H9 (cell line): ENCODE measurements around the gene WLS. TPM values are rescaled to one million over a fixed set of nuclear protein-coding genes. Genes with fewer than 3 reads are reported as not detected.

Source experiments
- DNase-seq: peaks from one replicate; pipeline ENCODE4 v3.0.0-alpha.2; 2017
- H2AFZ ChIP-seq: one replicate; pipeline ENCODE4 v1.6.1; 2013; ENCODE audit warnings: mild to moderate bottlenecking, low read length, control low read depth, moderate library complexity
- H2AK5ac ChIP-seq: 2 replicates; pipeline ENCODE4 v1.6.1; 2013; ENCODE audit warnings: low read length, control low read depth, mixed read lengths; ENCODE audit not compliant: insufficient read length
- H2BK120ac ChIP-seq: one replicate; pipeline ENCODE4 v1.6.1; 2013; ENCODE audit warnings: low read depth, mild to moderate bottlenecking, low read length, control low read depth, inconsistent platforms; ENCODE audit not compliant: poor library complexity, severe bottlenecking
- H2BK12ac ChIP-seq: 2 replicates; pipeline ENCODE4 v1.6.1; 2013; ENCODE audit warnings: low read length, control low read depth, mixed read lengths, low read depth; ENCODE audit not compliant: insufficient read length
- H2BK15ac ChIP-seq: 2 replicates; pipeline ENCODE4 v1.6.1; 2013; ENCODE audit warnings: low read depth, low read length, control low read depth
- H2BK20ac ChIP-seq: one replicate; pipeline ENCODE4 v1.6.1; 2013; ENCODE audit warnings: low read depth, mild to moderate bottlenecking, low read length, control low read depth, inconsistent platforms; ENCODE audit not compliant: poor library complexity, severe bottlenecking
- H2BK5ac ChIP-seq: 2 replicates; pipeline ENCODE4 v1.6.1; 2013; ENCODE audit warnings: low read length, control low read depth, mixed read lengths; ENCODE audit not compliant: insufficient read length
- H3K14ac ChIP-seq: 2 replicates; pipeline ENCODE4 v1.6.1; 2013; ENCODE audit warnings: low read length, control low read depth; ENCODE audit not compliant: insufficient read depth
- H3K18ac ChIP-seq: 2 replicates; pipeline ENCODE4 v1.6.1; 2013; ENCODE audit warnings: low read depth, mild to moderate bottlenecking, mixed read lengths, low read length, control low read depth; ENCODE audit not compliant: insufficient read length
- H3K23ac ChIP-seq: 2 replicates; pipeline ENCODE4 v1.6.1; 2013; ENCODE audit warnings: low read length, control low read depth, mixed read lengths, low read depth; ENCODE audit not compliant: insufficient read length
- H3K23me2 ChIP-seq: 2 replicates; pipeline ENCODE4 v1.6.1; 2013; ENCODE audit warnings: low read depth, mild to moderate bottlenecking, mixed read lengths, low read length, control low read depth; ENCODE audit not compliant: insufficient read length, poor library complexity, severe bottlenecking
- H3K27ac ChIP-seq: 2 replicates; pipeline ENCODE4 v1.5.1; 2013; ENCODE audit warnings: low read length, control low read depth, mixed read lengths, low read depth; ENCODE audit not compliant: insufficient read length
- H3K27me3 ChIP-seq: 2 replicates; pipeline ENCODE4 v1.6.1; 2013; ENCODE audit warnings: low read length, control low read depth, inconsistent platforms; ENCODE audit not compliant: insufficient read depth
- H3K4ac ChIP-seq: 2 replicates; pipeline ENCODE4 v1.6.1; 2013; ENCODE audit warnings: low read depth, mild to moderate bottlenecking, control low read depth, inconsistent platforms, low read length, moderate library complexity
- H3K4me1 ChIP-seq: 2 replicates; pipeline ENCODE4 v1.6.1; 2013; ENCODE audit warnings: low read length, control low read depth, inconsistent platforms; ENCODE audit not compliant: insufficient read depth
- H3K4me2 ChIP-seq: 2 replicates; pipeline ENCODE4 v1.6.1; 2013; ENCODE audit warnings: low read length, control low read depth, mixed read lengths; ENCODE audit not compliant: insufficient read length, insufficient read depth
- H3K56ac ChIP-seq: 2 replicates; pipeline ENCODE4 v1.6.1; 2013; ENCODE audit warnings: low read depth, mild to moderate bottlenecking, mixed read lengths, low read length, control low read depth; ENCODE audit not compliant: insufficient read length
- H3K79me1 ChIP-seq: 2 replicates; pipeline ENCODE4 v1.6.1; 2013; ENCODE audit warnings: low read depth, mild to moderate bottlenecking, moderate library complexity, low read length, control low read depth, inconsistent platforms; ENCODE audit not compliant: insufficient read depth, poor library complexity, severe bottlenecking
- H3K79me2 ChIP-seq: 2 replicates; pipeline ENCODE4 v1.6.1; 2013; ENCODE audit warnings: low read length, control low read depth, inconsistent platforms; ENCODE audit not compliant: insufficient read depth
- H3K9ac ChIP-seq: 2 replicates; pipeline ENCODE4 v1.6.1; 2013; ENCODE audit warnings: low read length, control low read depth, mixed read lengths; ENCODE audit not compliant: insufficient read length; ENCODE audit errors: extremely low read depth
- H3K9me3 ChIP-seq: one replicate; pipeline ENCODE4 v1.6.1; 2013; ENCODE audit warnings: low read depth, low read length, inconsistent platforms; ENCODE audit not compliant: control insufficient read depth
- H3T11ph ChIP-seq: one replicate; pipeline ENCODE4 v1.6.1; 2013; ENCODE audit warnings: mild to moderate bottlenecking, low read length, control low read depth, inconsistent platforms
- H4K20me1 ChIP-seq: one replicate; pipeline ENCODE4 v1.6.1; 2013; ENCODE audit not compliant: control insufficient read depth, insufficient read length, insufficient read depth
- H4K5ac ChIP-seq: 2 replicates; pipeline ENCODE4 v1.6.1; 2013; ENCODE audit warnings: low read depth, mild to moderate bottlenecking, mixed read lengths, low read length, control low read depth; ENCODE audit not compliant: insufficient read length
- H4K8ac ChIP-seq: replicated peaks from 2 replicates; pipeline ENCODE4 v1.6.1; 2013; ENCODE audit warnings: low read length, control low read depth, mixed read lengths, low read depth; ENCODE audit not compliant: insufficient read length
- H4K91ac ChIP-seq: 2 replicates; pipeline ENCODE4 v1.6.1; 2013; ENCODE audit warnings: low read depth, mild to moderate bottlenecking, moderate library complexity, mixed read lengths, low read length, control low read depth; ENCODE audit not compliant: insufficient read length
- H3K27ac Mint-ChIP-seq, 3 experiments: 2 replicates in 2 of 3; 3 replicates in 1 of 3; pipeline ENCODE4 v1.8.0; 2020 to 2021; ENCODE audit warnings: mixed read lengths in 3 of 3, mild to moderate bottlenecking in 1 of 3, moderate library complexity in 1 of 3
- H3K27me3 Mint-ChIP-seq: 2 replicates; pipeline ENCODE4 v1.8.0; 2021; ENCODE audit warnings: low read depth, mild to moderate bottlenecking, moderate library complexity, mixed read lengths
- H3K36me3 Mint-ChIP-seq, 3 experiments: 2 replicates in 2 of 3; 3 replicates in 1 of 3; pipeline ENCODE4 v1.8.0; 2020 to 2021; ENCODE audit warnings: low read depth in 3 of 3, mixed read lengths in 3 of 3; ENCODE audit not compliant: insufficient read depth in 1 of 3
- H3K4me1 Mint-ChIP-seq, 2 experiments: 2 replicates each; pipeline ENCODE4 v1.8.0; 2020; ENCODE audit warnings: mixed read lengths in 2 of 2
- H3K4me3 Mint-ChIP-seq, 2 experiments: 2 replicates in 1 of 2; 3 replicates in 1 of 2; pipeline ENCODE4 v1.8.0; 2020 to 2021; ENCODE audit warnings: mild to moderate bottlenecking in 2 of 2, mixed read lengths in 2 of 2, moderate library complexity in 1 of 2
- H3K9me3 Mint-ChIP-seq, 2 experiments: 2 replicates in 1 of 2; 3 replicates in 1 of 2; pipeline ENCODE4 v1.8.0; 2020; ENCODE audit warnings: mild to moderate bottlenecking in 2 of 2, mixed read lengths in 2 of 2, moderate library complexity in 1 of 2
- CTCF ChIP-seq: fragments of 200-600 bp; sonication (generic); conservative IDR thresholded peaks from 3 replicates; pipeline ENCODE4 v1.8.0; 2021; ENCODE audit warnings: antibody characterized with exemption, mild to moderate bottlenecking
- WGBS: extraction: QIAGEN DNeasy Blood & Tissue Kit; methylation state at CpG from one replicate; pipeline ENCODE4 v1.1.7; 2013; ENCODE audit warnings: missing lambda C conversion rate, low lambda C conversion rate, mixed read lengths; ENCODE audit not compliant: insufficient read length; ENCODE audit errors: extremely low coverage; 5-methylcytosine and 5-hydroxymethylcytosine counted together
- total RNA-seq: library from RNA; stranded (reverse); gene quantifications from 2 replicates; pipeline ENCODE4 v1.2.1, GENCODE V29; 2021

WLS gene
- total RNA-seq, 1 experiment from 2014 or later, result 0.94 TPM

- peaks cover 0 to under 1% of the 10 kb centered on the region in 2 experiments; a peak in 1 of 5 replicates for H3K9me3 Mint-ChIP-seq
- H4K20me1 ChIP-seq, result no peaks in the 10 kb centered on the region
- TF ChIP-seq CTCF, result no peak
Observed at GRCh38 chr1:68225781-68226180, 6.5 kb downstream of the WLS start.

More at GRCh38 chr1:68225781-68226180, 6.5 kb downstream of the WLS start:
- H3K79me2 ChIP-seq, result no peaks in the 10 kb centered on the region
- H2BK20ac ChIP-seq, result no peak overlapping the region
- H3T11ph ChIP-seq, result no peak overlapping the region
- H2AK5ac ChIP-seq, result no peak overlapping the region
- H3K4ac ChIP-seq, result no peak overlapping the region
- no peak overlapping the region for H3K56ac ChIP-seq
- no peak overlapping the region for H2BK12ac ChIP-seq
- no peak overlapping the region for H2AFZ ChIP-seq
- H3K27ac Mint-ChIP-seq, result no peak overlapping the region
- WGBS, result no CpG with 5 or more reads among the region's 1 CpG
- no peak overlapping the region for H3K4me3 Mint-ChIP-seq
- H2BK120ac ChIP-seq, result no peak overlapping the region
- H3K4me2 ChIP-seq, result no peak overlapping the region
- no peak overlapping the region for H2BK5ac ChIP-seq
- DNase-seq, result no peak
- no peak overlapping the region for H3K9ac ChIP-seq
- no peaks in the 10 kb centered on the region; a peak in 1 of 7 replicates for H3K36me3 Mint-ChIP-seq
- no peaks in the 10 kb centered on the region for H3K9me3 ChIP-seq
- no peaks in the 10 kb centered on the region for H3K79me1 ChIP-seq
- no peaks in the 10 kb centered on the region for H3K23me2 ChIP-seq
- H3K23ac ChIP-seq, result no peak overlapping the region
- H4K5ac ChIP-seq, result no peak overlapping the region
- H3K4me1 ChIP-seq, result no peaks in the 10 kb centered on the region
- H3K18ac ChIP-seq, result no peak overlapping the region
- peaks cover 10 to 32% of the 10 kb centered on the region in 2 experiments for H3K4me1 Mint-ChIP-seq
- H2BK15ac ChIP-seq, result no peak overlapping the region
- H4K8ac ChIP-seq, result no peak overlapping the region
- H4K91ac ChIP-seq, result no peak overlapping the region
- H3K27me3 ChIP-seq, result peaks cover 20% of the 10 kb centered on the region
- peaks cover 95% of the 10 kb centered on the region for H3K27me3 Mint-ChIP-seq
- no peak overlapping the region for H3K14ac ChIP-seq
- no peak overlapping the region for H3K27ac ChIP-seq
